WERI-Rb-1 (cell line): Measurements from ENCODE around the gene GPX3.

Experiments
- DNase-seq: peaks from one replicate; pipeline ENCODE4 v3.0.0-alpha.2; 2020
- H3K27ac ChIP-seq: fragments of 250-450 bp; sonication (Bioruptor Pico); 2 replicates; pipeline ENCODE4 v1.5.1; 2020; ENCODE audit warnings: mild to moderate bottlenecking, moderate library complexity
- H3K27me3 ChIP-seq: fragments of 250-450 bp; sonication (Bioruptor Pico); 2 replicates; pipeline ENCODE4 v1.5.1; 2021; ENCODE audit warnings: mild to moderate bottlenecking, low read depth, moderate library complexity; ENCODE audit not compliant: insufficient read depth, severe bottlenecking
- H3K36me3 ChIP-seq: fragments of 250-450 bp; sonication (Bioruptor Pico); 2 replicates; pipeline ENCODE4 v1.5.1; 2020; ENCODE audit warnings: mild to moderate bottlenecking, moderate library complexity
- H3K4me3 ChIP-seq: 2 replicates; pipeline ENCODE4 v1.5.1; 2011; ENCODE audit warnings: low read depth, mild to moderate bottlenecking, control low read depth, low read length
- H3K9me3 ChIP-seq: fragments of 250-450 bp; sonication (Bioruptor Pico); 2 replicates; pipeline ENCODE4 v1.5.1; 2021; ENCODE audit warnings: mild to moderate bottlenecking, moderate library complexity; ENCODE audit not compliant: severe bottlenecking
- CTCF ChIP-seq: IDR thresholded peaks from 2 replicates; pipeline ENCODE4 v1.5.1; 2011; ENCODE audit warnings: low read depth, mild to moderate bottlenecking, control low read depth, inconsistent platforms, low read length

The GPX3 gene

GRCh38 chr5:151034422-151035379 is 14.3 kb downstream of the GPX3 start:
- Histone ChIP-seq H3K27me3 (no peaks in the 10 kb centered on the region), H3K9me3 (no peaks in the 10 kb centered on the region), H3K4me3 (no peak overlapping the region), H3K27ac (no peak overlapping the region), H3K36me3 (peaks cover 24% of the 10 kb centered on the region)
- TF ChIP-seq CTCF: no peak
- DNase-seq: no peak

GRCh38 chr5:151036556-151036955 is 16.2 kb downstream of the GPX3 start:
- DNase-seq: peak; percentile 89
- Histone ChIP-seq H3K9me3 (no peaks in the 10 kb centered on the region), H3K4me3 (no peak overlapping the region), H3K27me3 (no peaks in the 10 kb centered on the region), H3K36me3 (peaks cover 24% of the 10 kb centered on the region), H3K27ac (no peak overlapping the region; the same call in 1 of the 2 replicates)
- no peak for TF ChIP-seq CTCF

GRCh38 chr5:151037561-151038411 is 17.4 kb downstream of the GPX3 start:
- no peak for TF ChIP-seq CTCF
- no peaks in the 10 kb centered on the region for H3K27me3 ChIP-seq
- no peaks in the 10 kb centered on the region for H3K9me3 ChIP-seq
- no peak overlapping the region for H3K4me3 ChIP-seq
- H3K36me3 ChIP-seq: peaks cover 25% of the 10 kb centered on the region
- H3K27ac ChIP-seq: no peak overlapping the region
- DNase-seq: no peak

- no peak for TF ChIP-seq CTCF
- no peaks in the 10 kb centered on the region for H3K9me3 ChIP-seq
- H3K27ac ChIP-seq: no peak overlapping the region
- no peaks in the 10 kb centered on the region for H3K27me3 ChIP-seq
- DNase-seq: no peak
- no peak overlapping the region for H3K4me3 ChIP-seq
- peaks cover 26% of the 10 kb centered on the region for H3K36me3 ChIP-seq
Observed at GRCh38 chr5:151038412-151038745, 18.0 kb downstream of the GPX3 start.

GRCh38 chr5:151038801-151039238 is 18.4 kb downstream of the GPX3 start:
- Histone ChIP-seq H3K4me3 (no peak overlapping the region), H3K27me3 (no peaks in the 10 kb centered on the region), H3K36me3 (peaks cover 26% of the 10 kb centered on the region), H3K9me3 (no peaks in the 10 kb centered on the region), H3K27ac (no peak overlapping the region)
- no peak for DNase-seq
- no peak for TF ChIP-seq CTCF
